ENCODE data around the gene YIF1A. TPM values are rescaled to one million over a fixed set of nuclear protein-coding genes. Genes with fewer than 3 reads are reported as not detected.
A peak's percentile ranks its signal among the peaks of the same experiment; 100 is the strongest.

The YIF1A gene
- total RNA-seq, 1 experiment from 2014 or later = 81.8 TPM

DNA sequence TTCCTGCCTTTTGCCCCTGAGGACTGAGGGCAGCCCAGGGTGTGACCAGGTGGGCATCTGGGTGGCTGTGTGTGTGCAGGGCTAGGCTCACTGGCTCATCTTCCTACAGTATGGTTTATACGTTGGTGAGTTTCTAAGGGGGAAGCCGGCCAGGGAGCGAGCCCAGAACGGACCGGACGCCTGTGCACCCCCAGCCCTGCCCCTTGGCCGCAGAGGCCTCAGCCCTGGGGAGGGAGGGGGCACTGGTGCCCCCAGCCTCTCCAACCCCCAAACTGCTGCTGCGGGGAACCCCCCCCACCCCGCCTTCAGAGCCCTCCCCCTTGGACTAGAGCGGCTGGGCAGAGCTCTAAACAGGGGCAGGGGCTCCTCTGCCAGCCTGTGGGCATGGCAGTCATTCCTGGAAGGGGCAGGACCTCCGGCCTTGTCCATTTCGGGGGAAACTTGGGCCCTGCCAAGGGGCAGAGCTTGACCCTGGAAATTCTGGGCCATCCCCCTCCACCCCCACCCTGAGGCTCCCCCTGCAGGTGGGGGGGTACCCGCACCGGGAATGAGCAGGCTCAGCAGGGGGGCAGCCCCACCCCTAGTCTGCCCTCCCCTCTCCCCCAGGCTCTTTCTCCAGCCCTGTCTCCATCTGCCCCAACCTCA lies 5.4 kb downstream of the YIF1A start:
- peaks cover 8% of the 10 kb centered on the region for H3K4me1 ChIP-seq (replicated peaks; ENCODE audit: insufficient read depth)
- H3K4me2 ChIP-seq = no peak overlapping the region
- CTCF ChIA-PET = interaction anchor here (0.6 kb wide), 1 partner anchor 101 kb away, joined by 4 read pairs; no protein-coding TSS in a partner anchor
- DNase-seq = no peak
- peaks cover 35% of the 10 kb centered on the region for H3F3A ChIP-seq (ENCODE audit: insufficient read depth, low read depth)
- H3K79me2 ChIP-seq (ENCODE audit: low read depth) = peaks cover 22% of the 10 kb centered on the region
- H3K9me3 ChIP-seq (ENCODE audit: insufficient read depth, low read depth) = no peaks in the 10 kb centered on the region
- no peaks in the 10 kb centered on the region for H3K9me2 ChIP-seq (ENCODE audit: insufficient read depth)
- no peaks in the 10 kb centered on the region for H3K27me3 ChIP-seq (ENCODE audit: insufficient read depth, low read depth)
- H3K27ac ChIP-seq = no peak overlapping the region
- no peak overlapping the region for H2AFZ ChIP-seq
- no peaks in the 10 kb centered on the region; the same call in 1 of the 2 replicates for H3K36me3 ChIP-seq (ENCODE audit: low read depth)
- H3K4me3 ChIP-seq = no peak overlapping the region
- H4K20me1 ChIP-seq (ENCODE audit: insufficient read depth) = peaks cover 42% of the 10 kb centered on the region
- no peak for TF ChIP-seq EZH2 (IDR thresholded peaks at IDR 0.05; ENCODE audit: low read depth)
- TF ChIP-seq, protein P1, sequence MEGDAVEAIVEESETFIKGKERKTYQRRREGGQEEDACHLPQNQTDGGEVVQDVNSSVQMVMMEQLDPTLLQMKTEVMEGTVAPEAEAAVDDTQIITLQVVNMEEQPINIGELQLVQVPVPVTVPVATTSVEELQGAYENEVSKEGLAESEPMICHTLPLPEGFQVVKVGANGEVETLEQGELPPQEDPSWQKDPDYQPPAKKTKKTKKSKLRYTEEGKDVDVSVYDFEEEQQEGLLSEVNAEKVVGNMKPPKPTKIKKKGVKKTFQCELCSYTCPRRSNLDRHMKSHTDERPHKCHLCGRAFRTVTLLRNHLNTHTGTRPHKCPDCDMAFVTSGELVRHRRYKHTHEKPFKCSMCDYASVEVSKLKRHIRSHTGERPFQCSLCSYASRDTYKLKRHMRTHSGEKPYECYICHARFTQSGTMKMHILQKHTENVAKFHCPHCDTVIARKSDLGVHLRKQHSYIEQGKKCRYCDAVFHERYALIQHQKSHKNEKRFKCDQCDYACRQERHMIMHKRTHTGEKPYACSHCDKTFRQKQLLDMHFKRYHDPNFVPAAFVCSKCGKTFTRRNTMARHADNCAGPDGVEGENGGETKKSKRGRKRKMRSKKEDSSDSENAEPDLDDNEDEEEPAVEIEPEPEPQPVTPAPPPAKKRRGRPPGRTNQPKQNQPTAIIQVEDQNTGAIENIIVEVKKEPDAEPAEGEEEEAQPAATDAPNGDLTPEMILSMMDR (conservative IDR thresholded peaks at IDR 0.05) = 0 out of 2 replicates have a peak, but pooled peaks have one; percentile 18
- intact Hi-C loops (cut with micrococcal nuclease; ENCODE audit: unreplicated experiment) = no loop called here
- POLR2A ChIA-PET (ENCODE audit: unreplicated experiment) = interaction anchor here (1.0 kb wide), 1 partner anchor 571 kb away, joined by 6 read pairs; the partner anchor contains the start of gene KAT5
- BruUV-seq (replicated peaks) = no TSS peak

DNA sequence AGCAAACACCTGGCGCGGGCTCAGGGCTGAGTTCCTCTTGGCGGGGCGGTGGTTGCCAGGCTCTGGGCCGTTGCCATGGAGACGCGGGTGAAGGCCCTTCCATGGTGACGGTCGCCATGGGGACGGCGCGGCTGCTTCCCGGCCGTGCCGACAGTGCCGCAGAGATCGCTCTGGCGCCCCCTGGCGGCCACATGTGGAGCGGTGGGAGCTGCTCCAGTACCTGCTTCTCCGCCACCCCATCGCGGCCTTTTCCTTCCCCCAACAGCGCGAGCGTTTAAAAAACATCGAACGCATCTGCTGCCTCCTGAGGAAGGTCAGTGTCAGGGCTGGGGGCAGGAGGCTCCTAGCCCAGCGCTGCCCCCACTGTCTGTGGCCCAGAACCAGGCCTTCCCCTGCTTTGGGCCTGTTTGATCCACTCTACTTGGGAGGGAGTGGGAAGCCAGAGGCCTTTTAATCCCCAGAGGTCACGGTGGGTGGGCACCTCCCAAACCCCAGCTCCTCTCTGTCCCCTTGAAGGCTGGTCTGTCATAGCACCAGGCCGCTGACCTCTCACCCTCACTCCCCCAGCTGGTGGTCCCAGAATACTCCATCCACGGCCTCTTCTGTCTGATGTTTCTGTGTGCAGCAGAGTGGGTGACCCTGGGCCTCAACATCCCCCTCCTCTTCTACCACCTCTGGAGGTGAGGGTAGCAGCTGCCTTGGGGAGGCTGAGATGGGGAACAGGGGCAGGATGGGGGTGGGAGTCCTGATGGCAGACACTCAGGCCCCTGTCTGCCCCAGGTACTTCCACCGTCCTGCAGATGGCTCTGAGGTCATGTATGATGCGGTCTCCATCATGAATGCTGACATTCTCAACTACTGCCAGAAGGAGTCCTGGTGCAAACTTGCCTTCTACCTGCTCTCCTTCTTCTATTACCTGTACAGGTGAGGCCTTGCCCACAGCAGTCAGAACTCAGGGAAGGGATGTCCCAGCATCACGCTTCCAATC lies 6.2 kb downstream of the YIF1A start:
- H3K79me2 ChIP-seq (ENCODE audit: low read depth) = peaks cover 14% of the 10 kb centered on the region
- no peak overlapping the region for H3K4me3 ChIP-seq
- H3K27ac ChIP-seq = no peak overlapping the region
- H2AFZ ChIP-seq = no peak overlapping the region
- intact Hi-C loops (cut with micrococcal nuclease; ENCODE audit: unreplicated experiment) = no loop called here
- H3K36me3 ChIP-seq (ENCODE audit: low read depth) = no peaks in the 10 kb centered on the region; the same call in 1 of the 2 replicates
- H3K4me1 ChIP-seq (replicated peaks; ENCODE audit: insufficient read depth) = peaks cover 4% of the 10 kb centered on the region
- H3K9me2 ChIP-seq (ENCODE audit: insufficient read depth) = no peaks in the 10 kb centered on the region
- H3K4me2 ChIP-seq = no peak overlapping the region
- TF ChIP-seq EZH2 (IDR thresholded peaks at IDR 0.05; ENCODE audit: low read depth) = no peak
- TF ChIP-seq, protein P1 (conservative IDR thresholded peaks at IDR 0.05) = peak; percentile 96
- H3K27me3 ChIP-seq (ENCODE audit: insufficient read depth, low read depth) = no peaks in the 10 kb centered on the region
- peak; percentile 93 to 97 for DNase-seq
- no TSS peak for BruUV-seq (replicated peaks)
- H3F3A ChIP-seq (ENCODE audit: insufficient read depth, low read depth) = peaks cover 35% of the 10 kb centered on the region
- no peaks in the 10 kb centered on the region for H3K9me3 ChIP-seq (ENCODE audit: insufficient read depth, low read depth)
- CTCF ChIA-PET = interaction anchor here (0.5 to 0.7 kb wide), 3 partner anchors 17 to 154 kb away, joined by 3 to 5 read pairs (median 3); no protein-coding TSS in a partner anchor
- POLR2A ChIA-PET (ENCODE audit: unreplicated experiment) = interaction anchor here (0.6 kb wide), 1 partner anchor 30 kb away, joined by 4 read pairs; no protein-coding TSS in a partner anchor
- peaks cover 42% of the 10 kb centered on the region for H4K20me1 ChIP-seq (ENCODE audit: insufficient read depth)

GRCh38 chr11:66281776-66282467 lies 7.0 kb downstream of the YIF1A start:
- Histone ChIP-seq H3K4me2 (no peak overlapping the region), H3F3A (ENCODE audit: insufficient read depth, low read depth) (peaks cover 35% of the 10 kb centered on the region), H3K4me3 (no peak overlapping the region), H3K36me3 (ENCODE audit: low read depth) (no peaks in the 10 kb centered on the region; the same call in 1 of the 2 replicates), H3K9me2 (ENCODE audit: insufficient read depth) (no peaks in the 10 kb centered on the region), H2AFZ (no peak overlapping the region), H3K27me3 (ENCODE audit: insufficient read depth, low read depth) (no peaks in the 10 kb centered on the region), H3K79me2 (ENCODE audit: low read depth) (peaks cover 5% of the 10 kb centered on the region; the same call in 1 of the 2 replicates), H3K4me1 (replicated peaks; ENCODE audit: insufficient read depth) (no peaks in the 10 kb centered on the region), H4K20me1 (ENCODE audit: insufficient read depth) (peaks cover 47% of the 10 kb centered on the region), H3K27ac (no peak overlapping the region), H3K9me3 (ENCODE audit: insufficient read depth, low read depth) (no peaks in the 10 kb centered on the region)
- POLR2A ChIA-PET (ENCODE audit: unreplicated experiment) = interaction anchor here (0.6 kb wide), 1 partner anchor 31 kb away, joined by 4 read pairs; no protein-coding TSS in a partner anchor
- CTCF ChIA-PET = interaction anchor here (0.5 to 0.8 kb wide), 3 partner anchors 9 to 155 kb away, joined by 3 to 18 read pairs (median 3); no protein-coding TSS in a partner anchor
- TF ChIP-seq, protein P1 (conservative IDR thresholded peaks at IDR 0.05) = no peak
- TF ChIP-seq EZH2 (IDR thresholded peaks at IDR 0.05; ENCODE audit: low read depth) = no peak
- DNase-seq = no peak
- intact Hi-C loops (cut with micrococcal nuclease; ENCODE audit: unreplicated experiment) = no loop called here
- BruUV-seq (replicated peaks) = no TSS peak
